ENCODE measurements around the gene OXCT1.
"Not testable (repeated sequence)": the region's sequence is repeated elsewhere in the genome, so short reads cannot be mapped to it uniquely, and the experiment has no call there.

OXCT1 gene

DNA sequence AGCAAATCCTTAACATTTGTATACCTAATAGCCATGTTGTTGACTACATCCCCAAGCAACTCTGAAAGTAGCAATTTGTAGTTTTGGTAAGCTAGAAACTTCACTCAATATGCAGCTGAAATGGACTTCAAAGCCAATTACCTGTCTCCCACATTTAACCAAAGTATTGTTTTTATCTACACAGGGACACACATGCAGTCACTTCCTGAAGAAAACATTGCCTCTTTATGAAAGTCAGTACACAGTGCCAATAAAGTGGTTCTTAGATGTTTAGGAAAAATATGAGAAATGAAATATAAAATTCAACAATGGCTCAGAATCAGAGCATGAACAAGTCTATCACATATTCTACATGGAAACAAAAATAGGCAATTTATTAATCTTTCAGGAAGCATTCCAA is 49.2 kb downstream of the OXCT1 start:
- no peak for DNase-seq

DNA sequence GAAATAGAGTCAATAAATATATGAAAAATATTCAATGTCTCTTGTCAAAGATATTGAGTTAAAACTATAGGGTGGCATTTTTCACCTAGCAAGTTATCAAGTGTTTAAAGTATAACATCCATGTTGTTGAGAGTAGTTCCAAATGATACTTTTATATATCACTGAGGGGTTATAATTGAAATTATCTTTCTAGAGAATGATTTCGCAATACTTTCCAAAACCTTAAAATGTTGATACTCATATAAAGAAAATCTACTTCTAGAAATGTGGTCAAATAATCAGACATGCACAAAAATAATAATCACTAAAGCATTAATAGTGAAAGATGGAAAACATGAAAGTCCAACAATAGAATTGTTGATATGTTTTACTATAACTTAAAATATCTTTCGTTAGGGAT is 50.1 kb downstream of the OXCT1 start:
- DNase-seq: no peak

DNA sequence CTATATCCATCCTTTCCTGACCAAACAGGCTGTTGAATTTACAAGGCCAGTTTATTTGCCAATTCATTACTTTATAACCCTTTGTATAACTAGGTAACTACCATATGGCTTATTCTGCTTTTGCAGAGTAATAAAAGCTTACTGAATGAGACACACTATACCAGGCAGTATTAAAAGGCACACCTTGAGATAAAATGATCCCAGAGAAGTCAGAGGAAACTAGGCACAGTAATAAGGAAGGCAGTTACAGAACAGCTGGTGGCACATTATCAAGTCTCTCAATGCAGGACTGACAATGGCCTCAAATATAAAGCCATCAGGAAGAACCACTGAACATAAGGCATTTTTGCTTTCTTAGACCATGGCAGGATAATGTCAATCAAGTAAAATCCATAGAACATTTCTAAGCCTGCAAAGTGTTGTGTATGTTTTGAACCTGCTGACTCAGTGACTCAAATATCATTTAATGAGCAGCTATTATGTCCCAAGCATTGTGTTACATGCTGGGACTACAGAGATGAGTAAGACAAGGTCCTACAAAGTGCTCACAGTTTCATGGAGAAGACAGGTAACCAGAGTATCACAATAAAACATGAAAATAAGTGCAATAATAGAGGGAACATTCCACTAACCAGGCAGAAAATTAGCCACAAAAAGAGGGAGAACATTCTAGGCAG is 52.5 kb downstream of the OXCT1 start:
- DNase-seq: no peak

DNA sequence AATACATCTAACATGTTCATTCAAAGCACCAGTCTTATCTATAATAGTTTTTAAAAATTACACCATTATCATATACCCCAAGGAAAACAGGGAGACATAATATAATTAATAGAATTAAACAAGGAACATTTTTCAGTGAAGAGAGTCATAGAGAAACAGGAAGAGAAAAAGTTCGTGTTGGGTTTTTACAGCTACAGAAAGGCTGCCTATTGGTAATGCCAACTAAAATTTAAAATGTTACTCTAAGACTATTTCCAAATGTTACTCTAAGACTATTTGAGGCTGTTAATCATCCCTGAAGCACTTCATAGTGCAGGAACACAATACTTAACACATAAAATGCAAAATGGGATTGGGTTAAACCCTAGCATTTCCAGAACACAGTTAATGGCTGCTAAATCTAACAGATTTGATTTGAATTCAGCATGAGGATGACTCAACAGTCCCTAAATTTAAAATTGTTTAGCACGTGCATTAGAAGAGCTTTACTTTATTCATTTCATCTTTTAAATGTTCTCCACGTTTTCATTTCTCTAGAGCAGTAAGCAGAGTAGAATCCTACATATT is 54.5 kb downstream of the OXCT1 start:
- no peak for DNase-seq

DNA sequence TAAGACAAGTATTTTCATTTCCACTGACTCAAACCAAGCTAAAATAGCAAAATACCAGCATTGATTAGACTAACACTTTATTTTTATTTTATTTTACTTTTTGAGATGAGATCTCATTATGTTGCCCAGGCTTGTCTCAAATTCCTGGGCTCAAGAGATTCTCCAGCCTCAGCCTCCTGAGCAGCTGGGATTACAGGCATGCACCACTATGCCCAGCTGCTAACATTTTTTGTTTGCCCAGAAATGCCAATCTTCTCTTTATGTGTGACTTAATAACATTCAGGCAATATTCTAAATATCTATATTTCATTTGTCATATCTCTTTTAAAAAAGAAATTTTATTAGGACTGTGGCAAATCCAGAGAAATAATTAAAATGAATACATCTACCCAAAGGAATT is 55.0 kb downstream of the OXCT1 start:
- no peak for DNase-seq

DNA sequence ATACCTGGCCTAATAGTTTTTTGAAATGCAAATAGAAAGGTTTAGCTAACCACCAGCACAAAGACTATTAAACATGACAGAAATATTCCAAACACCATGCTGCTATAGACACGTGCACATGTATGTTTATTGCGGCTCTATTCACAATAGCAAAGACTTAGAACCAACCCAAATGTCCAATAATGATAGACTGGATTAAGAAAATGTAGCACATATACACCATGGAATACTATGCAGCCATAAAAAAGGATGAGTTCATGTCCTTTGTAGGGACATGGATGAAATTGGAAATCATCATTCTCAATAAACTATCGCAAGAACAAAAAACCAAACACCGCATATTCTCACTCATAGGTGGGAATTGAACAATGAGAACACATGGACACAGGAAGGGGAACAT is 55.9 kb downstream of the OXCT1 start:
- DNase-seq: not testable (repeated sequence)

DNA sequence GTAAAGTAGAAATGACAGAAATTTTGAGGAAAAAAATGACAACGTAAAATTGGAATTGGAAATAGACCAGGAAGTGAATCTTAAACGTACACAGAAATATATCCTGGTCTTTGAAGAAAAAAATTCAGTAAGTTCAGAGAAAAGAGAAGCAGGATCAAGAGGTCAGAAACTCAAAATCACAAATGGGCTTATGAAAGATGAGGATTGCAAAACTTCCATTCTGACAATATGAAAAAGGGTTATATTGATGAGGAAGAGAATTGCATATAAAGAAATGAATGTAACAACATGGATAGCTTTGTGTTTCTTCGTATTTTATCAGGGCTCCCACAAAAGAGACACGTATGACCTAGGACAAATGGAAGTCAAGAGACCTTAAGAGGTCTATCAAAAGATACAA is 58.1 kb downstream of the OXCT1 start:
- no peak for DNase-seq

DNA sequence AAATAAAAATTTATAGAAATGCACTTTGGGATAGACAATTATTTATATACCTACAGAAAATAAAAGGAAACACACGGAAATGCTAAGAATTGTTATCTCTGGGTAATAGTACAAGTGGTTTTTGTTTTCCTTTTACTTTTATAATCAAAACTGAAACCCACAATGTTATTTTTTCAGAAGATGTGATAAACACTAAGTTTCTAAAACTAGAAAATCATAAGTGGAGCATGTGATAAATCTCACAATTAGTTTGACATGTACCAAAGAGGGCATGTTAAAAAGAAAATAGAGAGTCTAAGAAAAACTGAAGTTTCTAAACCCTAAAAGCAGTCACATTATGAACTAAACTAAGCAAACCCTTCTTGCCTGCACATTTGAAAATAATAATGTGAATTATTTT is 61.1 kb downstream of the OXCT1 start:
- no peak for DNase-seq

DNA sequence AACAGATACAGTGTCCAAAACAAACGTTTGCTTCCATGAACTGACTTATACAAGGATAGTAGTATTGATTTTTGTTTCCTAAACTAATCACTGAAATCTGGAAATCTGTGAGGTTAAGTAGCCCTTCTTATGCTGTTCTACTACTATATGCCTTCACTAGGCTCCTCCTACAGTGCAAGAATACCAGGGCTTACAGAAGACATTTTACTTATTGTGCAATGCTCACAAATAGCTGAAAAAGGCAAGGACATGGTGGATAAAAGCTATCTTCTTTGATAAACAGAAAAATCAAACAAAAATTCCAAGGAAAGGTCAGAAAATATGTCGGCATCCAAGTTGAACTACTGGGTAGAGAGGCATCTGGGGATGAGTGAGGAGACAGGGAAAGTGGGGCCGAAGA is 61.9 kb downstream of the OXCT1 start:
- DNase-seq: no peak

DNA sequence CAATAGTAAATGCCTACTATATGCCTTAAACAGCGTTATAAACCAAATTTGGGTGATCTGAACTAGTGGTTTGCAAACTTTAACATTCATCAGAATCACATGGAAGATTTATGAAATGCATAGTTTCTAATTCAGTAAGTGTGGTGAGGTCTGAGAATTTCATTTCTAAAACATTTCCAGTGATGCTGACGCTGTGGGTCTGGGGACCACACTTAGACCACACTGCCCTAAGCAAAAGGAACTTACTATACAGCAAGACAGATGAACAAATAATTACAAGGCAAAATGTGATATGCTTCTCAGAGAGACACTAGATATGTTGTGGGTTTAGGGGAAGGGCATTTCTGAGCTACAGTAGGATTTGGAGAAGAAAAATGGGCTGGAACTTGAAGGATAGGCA is 72.6 kb downstream of the OXCT1 start:
- no peak for DNase-seq

DNA sequence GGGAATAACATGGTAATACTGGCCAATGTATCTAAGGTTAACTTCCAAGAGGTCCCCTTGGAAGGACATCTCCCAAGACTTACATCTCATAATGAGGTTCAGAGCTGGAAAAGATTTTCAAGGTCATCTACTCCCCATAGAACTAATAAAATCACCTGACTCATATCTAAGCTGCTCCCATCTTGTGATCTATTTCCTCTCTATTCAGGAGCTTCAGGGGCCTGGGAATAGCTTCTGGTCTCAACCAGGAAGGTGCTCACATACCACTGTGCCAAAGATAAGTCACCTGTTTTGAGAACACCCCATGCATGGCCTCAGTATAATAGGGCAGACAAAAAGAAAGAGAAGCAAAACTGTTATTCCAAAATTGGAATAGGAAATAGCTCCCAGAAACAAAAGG is 74.2 kb downstream of the OXCT1 start:
- no peak for DNase-seq

DNA sequence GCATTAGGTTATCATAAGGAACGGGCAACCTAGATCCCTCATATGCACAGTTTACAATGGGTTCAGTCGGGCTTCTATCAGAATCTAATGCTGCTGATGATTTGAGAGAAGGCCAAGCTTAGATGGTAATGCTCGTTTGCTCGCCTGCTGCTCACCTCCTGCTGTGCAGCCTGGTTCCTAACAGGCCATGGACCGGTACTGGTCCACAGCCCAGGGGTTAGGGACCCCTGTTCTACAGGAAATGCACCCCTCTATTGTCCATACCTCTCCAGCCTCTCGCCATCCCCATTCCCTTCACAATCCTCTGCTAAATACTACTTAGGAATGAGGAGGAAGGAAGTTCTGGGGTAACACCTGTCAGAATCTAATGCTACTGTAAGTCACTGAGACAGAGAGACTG is 75.1 kb downstream of the OXCT1 start:
- no peak for DNase-seq

DNA sequence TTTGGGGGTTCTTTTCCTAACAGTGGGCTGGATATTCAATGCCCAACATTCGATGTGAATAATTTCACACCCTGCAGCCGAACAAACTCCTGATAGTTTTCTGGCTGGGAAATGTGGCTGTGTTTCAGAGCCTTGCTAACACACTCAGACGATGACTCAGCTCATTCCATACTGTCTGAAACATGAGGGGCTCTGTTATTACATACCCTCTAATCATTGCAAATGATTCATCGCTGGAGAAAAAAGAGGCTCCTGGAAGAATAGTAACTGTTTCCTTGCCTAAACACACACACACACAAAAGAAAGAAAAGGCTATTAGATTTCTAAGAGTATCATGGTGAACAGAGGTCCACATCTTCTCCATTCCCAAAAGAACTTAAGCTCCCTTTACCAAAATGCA is 75.8 kb downstream of the OXCT1 start:
- DNase-seq: no peak

DNA sequence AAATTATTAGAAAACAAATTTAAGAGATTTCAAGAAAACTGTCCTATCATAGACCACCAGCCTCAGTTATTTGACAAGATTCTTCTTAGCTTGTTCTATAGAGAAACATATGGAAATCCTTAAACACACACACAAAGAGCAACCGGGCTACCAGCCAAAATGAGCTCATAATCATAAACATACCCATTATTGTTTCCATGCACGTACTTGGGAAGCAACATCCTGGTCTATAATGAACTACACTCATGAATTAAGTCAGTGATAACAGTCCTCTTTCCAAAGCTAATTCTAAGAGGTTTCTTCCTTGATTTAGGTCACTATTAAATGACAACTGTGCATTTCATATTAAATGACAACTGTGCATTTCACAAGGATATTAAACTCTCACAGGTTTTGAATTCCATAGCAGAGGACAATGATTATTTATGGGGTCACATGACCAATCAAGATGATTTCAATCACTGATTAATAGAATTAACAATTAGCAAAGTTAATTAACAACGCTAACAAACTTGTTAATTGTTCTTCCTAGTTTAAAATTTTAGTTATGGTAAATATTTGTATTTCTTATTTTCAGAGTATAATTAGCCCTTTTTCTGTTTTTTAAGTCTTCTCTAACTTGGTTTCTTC is 77.0 kb downstream of the OXCT1 start:
- no peak for DNase-seq

DNA sequence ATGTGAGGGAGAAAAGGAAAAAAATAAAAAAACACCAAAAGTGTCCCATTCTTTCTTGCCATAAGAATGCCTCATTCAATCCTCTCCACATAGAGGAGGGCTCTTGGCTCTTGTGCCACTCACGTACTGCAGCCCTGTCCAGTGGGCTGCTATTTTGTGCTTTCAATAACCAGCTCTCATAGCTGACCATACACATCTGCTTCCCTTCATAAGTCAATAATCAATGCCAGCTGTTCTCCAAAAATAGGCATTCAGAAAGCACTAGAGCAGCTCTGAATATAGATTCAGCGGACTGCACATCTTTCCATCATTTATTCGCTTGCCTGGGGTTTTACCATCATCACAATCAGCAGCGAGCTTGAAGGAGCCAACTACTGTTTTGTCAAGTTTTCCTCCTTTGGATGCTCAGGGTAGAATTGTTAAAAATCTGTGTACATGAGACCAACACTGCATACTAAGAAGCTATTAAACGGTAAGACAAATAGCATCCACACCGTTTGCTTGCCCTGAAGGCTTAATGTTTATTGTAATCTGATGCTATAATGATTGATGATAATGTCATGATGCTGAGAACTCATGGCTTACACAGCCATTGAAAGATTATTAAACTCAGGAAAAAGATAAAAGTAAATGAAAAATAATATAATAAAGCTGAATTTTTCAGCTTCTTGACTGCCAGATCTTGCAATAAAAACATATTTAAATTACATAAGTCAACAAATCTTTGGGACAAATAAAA is 80.0 kb downstream of the OXCT1 start:
- DNase-seq: no peak

DNA sequence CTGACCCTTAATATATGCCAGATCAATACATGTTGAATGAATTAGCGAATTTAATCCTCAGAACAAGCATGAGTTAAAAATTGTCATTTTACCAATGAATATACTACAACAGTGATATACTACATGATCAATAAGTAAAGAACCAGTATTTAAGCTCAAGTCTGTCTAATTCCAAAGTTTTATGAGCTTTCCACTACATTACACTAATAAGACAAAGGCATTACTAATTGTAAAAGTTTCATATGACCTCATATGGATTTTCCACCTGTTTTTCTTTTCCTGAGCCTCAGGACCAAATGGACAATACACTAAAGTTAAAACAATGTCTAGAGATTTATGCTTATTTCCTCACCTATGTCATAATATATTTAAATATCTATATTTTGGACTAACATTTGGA is 80.8 kb downstream of the OXCT1 start:
- no peak for DNase-seq

DNA sequence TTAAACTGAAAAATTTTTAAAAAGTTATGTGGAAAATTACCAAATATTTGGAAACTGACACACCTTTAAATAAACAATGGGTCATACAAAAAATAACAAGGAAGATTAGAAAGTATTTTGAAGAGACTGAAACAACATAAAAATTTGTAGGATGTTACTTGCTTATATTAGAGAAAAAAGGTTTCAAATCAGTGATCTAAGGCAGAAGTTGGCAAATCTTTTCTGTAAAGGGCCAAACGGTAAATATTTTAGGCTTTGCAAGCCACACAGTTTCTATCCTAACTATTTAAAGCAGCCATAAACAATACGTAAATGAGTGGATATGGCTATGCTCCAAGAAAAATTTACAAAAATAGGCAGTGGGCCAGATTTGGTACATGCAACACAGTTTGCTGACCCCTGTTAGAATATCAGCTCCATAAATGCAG is 81.3 kb downstream of the OXCT1 start:
- no peak for DNase-seq

DNA sequence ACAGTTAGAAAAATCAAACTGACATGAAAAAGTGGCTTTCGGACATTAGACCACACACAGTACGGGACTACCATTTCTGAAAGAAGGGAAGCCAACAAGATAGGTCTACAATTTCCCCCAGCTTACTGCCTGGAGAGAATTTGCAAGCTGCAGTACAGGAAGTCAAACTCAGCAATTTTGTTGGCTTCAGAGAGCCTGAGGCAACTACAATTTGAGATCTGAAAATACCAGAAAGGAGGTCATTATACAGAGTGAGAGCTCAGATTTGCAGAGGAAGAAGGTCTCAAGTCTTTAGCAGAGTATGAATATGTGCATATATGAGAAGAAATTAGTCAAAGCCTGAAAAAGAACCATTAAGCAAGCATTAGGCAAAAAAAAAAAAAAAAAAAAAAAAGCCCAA is 83.0 kb downstream of the OXCT1 start:
- DNase-seq: no peak

DNA sequence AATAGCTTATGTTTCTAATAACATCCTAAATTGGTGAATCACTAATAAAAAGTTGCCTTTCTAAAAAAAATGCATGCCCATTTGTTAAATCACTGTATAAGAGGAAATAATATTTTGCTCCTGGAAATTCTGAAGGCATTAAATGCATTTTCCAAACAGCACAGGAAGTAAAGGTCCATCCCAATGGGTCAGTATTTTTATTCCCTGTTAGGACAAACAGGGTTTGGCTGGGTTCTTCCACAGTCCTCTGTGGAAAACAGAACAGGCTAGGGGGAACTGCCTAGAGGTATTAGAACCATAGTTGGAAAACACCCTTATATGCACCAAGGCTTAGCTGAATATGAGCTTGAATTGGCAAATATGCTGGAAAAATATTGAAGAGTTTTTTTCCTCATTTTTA is 85.2 kb downstream of the OXCT1 start:
- DNase-seq: no peak

DNA sequence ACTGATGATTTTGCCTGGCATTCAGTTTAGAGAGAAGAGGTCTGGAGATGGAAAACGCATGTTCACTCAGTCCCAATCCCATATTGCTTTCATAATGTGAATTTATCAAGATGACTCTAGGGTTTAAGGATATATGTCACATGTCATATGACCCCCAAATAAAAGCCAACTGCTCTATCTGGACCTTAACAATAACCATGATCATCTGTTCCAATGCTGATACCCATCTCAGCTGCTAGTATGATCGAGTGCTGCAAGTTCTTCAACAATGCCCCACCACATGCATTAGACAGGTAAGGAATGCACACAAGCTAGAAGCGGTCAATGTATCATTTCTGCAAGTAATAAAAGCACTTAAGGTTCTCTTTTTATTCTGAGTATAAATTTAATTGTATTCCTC is 91.8 kb downstream of the OXCT1 start:
- no peak for DNase-seq

DNA sequence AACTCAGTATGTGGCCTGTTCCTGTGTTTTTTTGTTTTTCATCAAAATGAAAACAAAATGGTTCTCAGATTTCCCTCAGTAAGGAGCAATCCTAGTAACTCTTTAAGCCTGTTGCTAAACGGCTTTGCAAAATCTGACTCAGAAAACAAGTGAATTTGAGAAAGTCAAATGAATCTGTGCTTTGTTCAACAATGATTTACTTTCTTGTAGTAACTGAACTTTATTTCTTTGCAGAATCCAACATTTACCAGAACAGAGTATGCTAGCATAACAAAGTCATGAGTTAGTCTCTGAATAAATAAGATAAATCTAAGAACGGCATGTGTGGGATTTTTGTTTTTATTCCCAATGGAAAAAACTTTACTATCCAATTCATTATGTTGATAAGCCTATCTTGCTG is 93.8 kb downstream of the OXCT1 start:
- no peak for DNase-seq

DNA sequence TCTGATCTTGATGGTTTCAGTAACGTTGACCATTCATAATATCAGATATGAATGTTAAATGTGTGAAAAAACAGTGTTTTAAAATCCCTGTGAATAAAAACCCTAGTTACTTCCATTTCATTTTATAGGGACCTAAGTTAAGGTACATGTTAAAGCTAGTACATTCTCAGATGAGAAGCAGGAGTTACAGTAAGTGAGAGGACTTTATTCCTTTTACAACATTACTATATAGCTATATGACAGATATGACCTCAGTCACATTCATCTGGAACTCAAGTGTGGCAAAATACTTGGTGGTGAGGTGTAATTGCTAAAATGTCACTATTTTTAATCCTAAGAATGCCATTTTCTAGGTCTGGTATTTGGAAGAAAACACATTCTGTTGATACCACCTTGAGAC is 96.4 kb downstream of the OXCT1 start:
- no peak for DNase-seq

DNA sequence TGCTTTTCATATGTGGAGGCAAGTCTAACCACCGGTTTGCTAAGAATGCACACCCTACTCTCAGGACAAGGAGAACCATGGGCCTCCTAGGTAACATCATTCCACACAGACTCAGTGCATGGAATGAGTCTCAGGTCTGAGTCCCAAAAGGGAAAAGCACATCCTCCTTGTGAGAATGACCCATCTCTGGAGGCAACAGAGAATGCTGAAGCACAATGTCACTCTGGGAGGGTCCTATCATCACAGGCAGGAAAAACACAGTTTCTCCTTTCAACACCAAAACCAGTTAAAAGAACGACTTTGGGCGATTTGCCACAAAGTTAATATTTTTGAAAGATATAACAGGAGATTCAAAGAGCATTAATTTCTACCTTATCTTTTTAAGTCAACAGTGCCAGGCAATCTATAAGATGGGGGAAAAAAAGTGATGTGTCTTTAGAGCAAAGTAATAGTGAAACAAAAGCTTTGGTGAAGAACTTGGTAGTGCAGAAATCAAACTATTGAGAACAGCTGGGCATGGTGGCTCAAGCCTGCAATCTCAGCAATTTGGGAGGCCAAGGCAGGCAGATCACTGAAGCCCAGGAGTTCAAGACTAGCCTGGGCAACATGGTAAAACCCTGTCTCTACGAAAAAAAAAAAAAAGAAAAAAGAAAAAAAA is 97.3 kb downstream of the OXCT1 start:
- no peak for DNase-seq

DNA sequence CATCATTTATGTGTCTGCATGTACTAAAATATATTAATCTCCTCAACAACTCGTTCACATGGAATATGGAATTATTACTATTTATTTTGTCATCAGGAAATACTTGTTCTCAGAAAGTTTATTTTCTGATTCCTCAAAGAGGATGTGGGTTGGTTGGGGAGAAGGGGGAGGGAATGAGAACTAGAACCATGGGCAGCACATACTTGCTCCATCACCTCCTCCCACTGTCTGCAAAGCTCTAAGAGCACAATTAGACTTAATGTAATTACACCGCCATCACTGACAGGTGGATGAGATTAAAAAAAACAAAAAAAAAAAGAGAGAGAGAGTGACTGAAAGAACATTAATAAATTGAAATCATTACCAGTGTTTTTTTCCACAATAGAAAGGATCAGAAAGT is 98.2 kb downstream of the OXCT1 start:
- DNase-seq: no peak
